Neural cell (in vitro differentiated cells): Measurements from ENCODE around the gene EMILIN3. TPM values are rescaled to one million over a fixed set of nuclear protein-coding genes. Genes with fewer than 3 reads are reported as not detected.

Source experiments
- H2AFZ ChIP-seq: fragments of 200-600, 300-800 bp; sonication (generic), shearing (Covaris generic); 2 replicates; pipeline ENCODE4 v1.6.0; 2014; ENCODE audit warnings: low read depth, mild to moderate bottlenecking, antibody characterized with exemption, low read length, moderate library complexity
- H3F3A ChIP-seq: fragments of 200-600 bp; shearing (Covaris generic); 2 replicates; pipeline ENCODE4 v1.6.1; 2016; ENCODE audit warnings: mild to moderate bottlenecking, moderate library complexity, mixed read lengths, antibody characterized with exemption, low read length; ENCODE audit not compliant: insufficient read depth, poor library complexity, severe bottlenecking
- H3K27ac ChIP-seq: fragments of 200-600, 300-800 bp; sonication (generic), shearing (Covaris generic); 2 replicates; pipeline ENCODE4 v1.5.1; 2014; ENCODE audit warnings: mild to moderate bottlenecking, low read length, moderate library complexity
- H3K27me3 ChIP-seq: fragments of 300-800, 200-600 bp; sonication (generic), shearing (Covaris generic); 2 replicates; pipeline ENCODE4 v1.6.0; 2014; ENCODE audit warnings: mild to moderate bottlenecking, low read depth, low read length, moderate library complexity; ENCODE audit not compliant: insufficient read depth
- H3K36me3 ChIP-seq: fragments of 300-800, 200-600 bp; sonication (generic), shearing (Covaris generic); 2 replicates; pipeline ENCODE4 v1.5.1; 2014; ENCODE audit warnings: mild to moderate bottlenecking, antibody characterized with exemption, low read length, moderate library complexity; ENCODE audit not compliant: insufficient read depth
- H3K4me2 ChIP-seq: fragments of 300-800, 200-600 bp; sonication (generic), shearing (Covaris generic); 2 replicates; pipeline ENCODE4 v1.6.0; 2014; ENCODE audit warnings: mild to moderate bottlenecking, low read length
- H3K4me3 ChIP-seq: fragments of 300-800, 200-600 bp; sonication (generic), shearing (Covaris generic); 2 replicates; pipeline ENCODE4 v1.5.1; 2014; ENCODE audit warnings: mild to moderate bottlenecking, low read length, moderate library complexity
- H3K79me2 ChIP-seq: fragments of 200-600 bp; shearing (Covaris generic); replicated peaks from 2 replicates; pipeline ENCODE4 v1.6.0; 2014; ENCODE audit warnings: mild to moderate bottlenecking, low read length, moderate library complexity; ENCODE audit not compliant: insufficient read depth
- H3K9ac ChIP-seq: fragments of 300-800, 200-600 bp; sonication (generic), shearing (Covaris generic); 2 replicates; pipeline ENCODE4 v1.6.1; 2016; ENCODE audit warnings: mild to moderate bottlenecking, low read length, mixed read lengths
- H3K9me2 ChIP-seq: fragments of 200-600 bp; shearing (Covaris generic); 2 replicates; pipeline ENCODE4 v1.6.1; 2016; ENCODE audit warnings: mild to moderate bottlenecking, low read length, mixed read lengths; ENCODE audit not compliant: insufficient read depth
- H3K9me3 ChIP-seq: fragments of 200-600, 300-800 bp; sonication (generic), shearing (Covaris generic); 2 replicates; pipeline ENCODE4 v1.6.1; 2016; ENCODE audit warnings: mild to moderate bottlenecking, mixed run types, low read length, moderate library complexity, mixed read lengths
- H4K20me1 ChIP-seq: fragments of 200-600 bp; shearing (Covaris generic); 2 replicates; pipeline ENCODE4 v1.6.1; 2016; ENCODE audit warnings: mild to moderate bottlenecking, mixed run types; ENCODE audit not compliant: insufficient read depth
- CTCF ChIP-seq: fragments of 450-650 bp; IDR thresholded peaks from 2 replicates; pipeline ENCODE4 v1.5.1; 2014; ENCODE audit warnings: antibody characterized with exemption, mild to moderate bottlenecking, moderate library complexity; ENCODE audit not compliant: poor library complexity, severe bottlenecking
- EP300 ChIP-seq: fragments of 450-650 bp; conservative IDR thresholded peaks from 2 replicates; pipeline ENCODE4 v1.6.1; 2014; ENCODE audit warnings: antibody characterized with exemption, mild to moderate bottlenecking, moderate library complexity; ENCODE audit not compliant: poor library complexity, severe bottlenecking
- EZH2 ChIP-seq: fragments of 200-600, 300-800 bp; shearing (Covaris generic), sonication (generic); IDR thresholded peaks from 2 replicates; pipeline ENCODE4 v1.6.1; 2014; ENCODE audit warnings: antibody characterized with exemption, low read length, borderline replicate concordance, mild to moderate bottlenecking; ENCODE audit not compliant: insufficient read depth, poor library complexity, severe bottlenecking
- MXI1 ChIP-seq: fragments of 450-650 bp; conservative IDR thresholded peaks from 2 replicates; pipeline ENCODE4 v1.6.1; 2014; ENCODE audit warnings: antibody characterized with exemption, mild to moderate bottlenecking; ENCODE audit not compliant: poor library complexity, severe bottlenecking
- POLR2AphosphoS5 ChIP-seq: IDR thresholded peaks from 2 replicates; pipeline ENCODE4 v1.6.1; 2012
- RAD21 ChIP-seq: fragments of 450-650 bp; conservative IDR thresholded peaks from 2 replicates; pipeline ENCODE4 v1.6.1; 2014; ENCODE audit warnings: antibody characterized with exemption, mild to moderate bottlenecking, moderate library complexity
- REST ChIP-seq: IDR thresholded peaks from 2 replicates; pipeline ENCODE4 v1.6.1; 2012; ENCODE audit warnings: borderline replicate concordance
- SMC3 ChIP-seq: fragments of 450-650 bp; conservative IDR thresholded peaks from 2 replicates; pipeline ENCODE4 v1.6.1; 2014; ENCODE audit warnings: antibody characterized with exemption, mild to moderate bottlenecking, moderate library complexity; ENCODE audit not compliant: poor library complexity
- TAF1 ChIP-seq: IDR thresholded peaks from 2 replicates; pipeline ENCODE4 v1.6.1; 2012; ENCODE audit warnings: low read depth
- polyA plus RNA-seq: library from polyadenylated mRNA; depleted of rRNA; stranded (reverse); fragments of >200 nt; gene quantifications from 2 replicates; pipeline ENCODE4 v1.2.3, GENCODE V29; 2014

Gene EMILIN3
- polyA plus RNA-seq, 1 donor from 2014 or later: 0.30 TPM

GRCh38 chr20:41405436-41405835, 38.8 kb upstream of the EMILIN3 start:
- Histone ChIP-seq H2AFZ (no peak overlapping the region), H3K27ac (no peak overlapping the region), H3K9me2 (no peaks in the 10 kb centered on the region), H4K20me1 (no peaks in the 10 kb centered on the region), H3K36me3 (peaks cover 5% of the 10 kb centered on the region), H3K9me3 (no peaks in the 10 kb centered on the region), H3F3A (no peaks in the 10 kb centered on the region), H3K4me3 (no peak overlapping the region), H3K27me3 (no peaks in the 10 kb centered on the region), H3K4me2 (no peak overlapping the region), H3K9ac (no peak overlapping the region), H3K79me2 (no peaks in the 10 kb centered on the region)
- TF ChIP-seq RAD21 (no peak), SMC3 (no peak), REST (no peak), EP300 (no peak), POLR2AphosphoS5 (no peak), EZH2 (no peak), CTCF (no peak), TAF1 (no peak), MXI1 (no peak)

- H3K27ac ChIP-seq: no peak overlapping the region
- H3F3A ChIP-seq: no peaks in the 10 kb centered on the region
- no peaks in the 10 kb centered on the region for H3K9me2 ChIP-seq
- no peaks in the 10 kb centered on the region for H4K20me1 ChIP-seq
- H3K4me3 ChIP-seq: no peak overlapping the region
- no peak for TF ChIP-seq TAF1
- TF ChIP-seq MXI1: no peak
- no peak for TF ChIP-seq EP300
- no peak for TF ChIP-seq EZH2
- TF ChIP-seq RAD21: no peak
- no peak for TF ChIP-seq POLR2AphosphoS5
- TF ChIP-seq SMC3: no peak
- TF ChIP-seq REST: no peak
- TF ChIP-seq CTCF: no peak
- no peaks in the 10 kb centered on the region for H3K79me2 ChIP-seq
- no peaks in the 10 kb centered on the region for H3K27me3 ChIP-seq
- peaks cover 5% of the 10 kb centered on the region for H3K36me3 ChIP-seq
- no peak overlapping the region for H2AFZ ChIP-seq
- H3K4me2 ChIP-seq: no peak overlapping the region
- no peaks in the 10 kb centered on the region for H3K9me3 ChIP-seq
- H3K9ac ChIP-seq: no peak overlapping the region
Observed at GRCh38 chr20:41403604-41404003, 37.0 kb upstream of the EMILIN3 start.
